Calu3 (cell line): ENCODE measurements around the gene SIGMAR1. TPM values are rescaled to one million over a fixed set of nuclear protein-coding genes. Genes with fewer than 3 reads are reported as not detected.

Experiments used
- BruUV-seq: library from RNA; stranded (reverse); fragments of 400-500 nt; replicated peaks from 2 replicates; lab custom pipeline; 2021; lab: Mats Ljungman, UMichigan
- CTCF ChIA-PET: fragments of 300-600 bp; sonication (Branson Sonifier 250); formaldehyde crosslinking; loops from one replicate; lab custom pipeline; 2022; ENCODE audit warnings: antibody characterized with exemption; lab: Charles Lee
- DNase-seq: peaks from one replicate; pipeline ENCODE4 v3.0.0; 2022
- H3K27ac Mint-ChIP-seq: one replicate; pipeline ENCODE4 v1.8.0; 2022; ENCODE audit warnings: mixed read lengths; ENCODE audit not compliant: unreplicated experiment
- H3K27me3 Mint-ChIP-seq: one replicate; pipeline ENCODE4 v1.8.0; 2022; ENCODE audit warnings: mixed read lengths; ENCODE audit not compliant: unreplicated experiment
- H3K36me3 Mint-ChIP-seq: one replicate; pipeline ENCODE4 v1.8.0; 2022; ENCODE audit warnings: mild to moderate bottlenecking, moderate library complexity, mixed read lengths; ENCODE audit not compliant: insufficient read depth, unreplicated experiment
- H3K4me1 Mint-ChIP-seq: one replicate; pipeline ENCODE4 v1.8.0; 2022; ENCODE audit warnings: mild to moderate bottlenecking, low read depth, mixed read lengths; ENCODE audit not compliant: unreplicated experiment
- H3K4me3 Mint-ChIP-seq: one replicate; pipeline ENCODE4 v1.8.0; 2022; ENCODE audit warnings: mild to moderate bottlenecking, low read depth, moderate library complexity, mixed read lengths; ENCODE audit not compliant: unreplicated experiment
- H3K9me3 Mint-ChIP-seq: one replicate; pipeline ENCODE4 v1.8.0; 2022; ENCODE audit warnings: low read depth, mixed read lengths; ENCODE audit not compliant: unreplicated experiment
- intact Hi-C: fragments of 100-400 bp; cut with micrococcal nuclease; formaldehyde crosslinking; loops from one replicate; pipeline ENCODE4 v1.10.0; 2022; ENCODE audit not compliant: unreplicated experiment
- total RNA-seq: library from RNA; stranded (reverse); gene quantifications from 2 replicates; pipeline ENCODE4 v1.2.3, GENCODE V29; 2022
- TF ChIP-seq, protein P1 (sequence below): fragments of 200-600 bp; IDR thresholded peaks from one replicate; pipeline ENCODE4 v1.8.0; 2022; ENCODE audit warnings: antibody characterized with exemption; ENCODE audit not compliant: unreplicated experiment

SIGMAR1 gene
- total RNA-seq, 1 experiment from 2014 or later = 65.6 TPM

DNA sequence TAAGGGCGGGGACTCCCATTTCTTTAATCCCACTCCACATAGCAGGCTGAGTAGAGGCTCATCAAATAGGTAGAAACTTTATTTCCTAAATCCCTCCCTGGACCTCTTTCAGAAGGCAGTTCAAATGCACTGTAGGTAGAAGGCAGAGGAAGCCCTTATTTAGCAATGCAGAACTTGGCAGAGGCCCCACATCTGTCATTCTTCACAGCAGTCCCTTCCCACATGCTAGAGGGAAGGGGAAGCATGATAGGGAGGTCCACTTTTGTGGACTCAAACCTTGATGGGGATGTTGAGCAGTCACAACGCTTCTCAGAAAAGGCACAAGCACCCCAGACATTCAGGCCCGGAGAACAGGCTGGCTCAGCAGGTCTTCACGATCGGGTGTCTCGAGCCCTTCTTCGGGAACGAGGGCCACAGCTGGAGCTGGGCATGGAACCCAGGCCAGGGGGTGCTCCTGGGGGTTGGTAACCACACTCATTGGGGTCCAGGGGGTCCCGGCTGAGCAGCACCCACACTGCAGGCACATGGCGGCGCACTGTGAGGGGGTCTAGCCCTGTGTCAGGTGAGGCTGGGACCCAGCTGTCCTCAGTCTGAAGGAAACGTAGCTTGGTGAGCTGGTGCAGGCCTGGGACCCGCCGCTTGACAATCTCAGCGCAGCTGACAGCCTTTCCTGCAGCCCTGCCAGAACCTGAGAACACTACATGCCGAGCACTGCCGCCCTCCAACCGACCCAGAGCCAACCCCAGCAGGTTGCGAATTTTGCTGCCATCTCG, 27.0 kb downstream of the SIGMAR1 start:
- Mint-ChIP-seq H3K36me3 (peaks cover 16% of the 10 kb centered on the region), H3K9me3 (no peaks in the 10 kb centered on the region), H3K4me3 (peak overlapping the region; percentile 86), H3K27me3 (no peaks in the 10 kb centered on the region), H3K27ac (no peak overlapping the region), H3K4me1 (no peaks in the 10 kb centered on the region)
- no peak for DNase-seq
- intact Hi-C loops = no loop called here
- no TSS peak for BruUV-seq
- CTCF ChIA-PET = no interaction called here
- TF ChIP-seq, protein P1, sequence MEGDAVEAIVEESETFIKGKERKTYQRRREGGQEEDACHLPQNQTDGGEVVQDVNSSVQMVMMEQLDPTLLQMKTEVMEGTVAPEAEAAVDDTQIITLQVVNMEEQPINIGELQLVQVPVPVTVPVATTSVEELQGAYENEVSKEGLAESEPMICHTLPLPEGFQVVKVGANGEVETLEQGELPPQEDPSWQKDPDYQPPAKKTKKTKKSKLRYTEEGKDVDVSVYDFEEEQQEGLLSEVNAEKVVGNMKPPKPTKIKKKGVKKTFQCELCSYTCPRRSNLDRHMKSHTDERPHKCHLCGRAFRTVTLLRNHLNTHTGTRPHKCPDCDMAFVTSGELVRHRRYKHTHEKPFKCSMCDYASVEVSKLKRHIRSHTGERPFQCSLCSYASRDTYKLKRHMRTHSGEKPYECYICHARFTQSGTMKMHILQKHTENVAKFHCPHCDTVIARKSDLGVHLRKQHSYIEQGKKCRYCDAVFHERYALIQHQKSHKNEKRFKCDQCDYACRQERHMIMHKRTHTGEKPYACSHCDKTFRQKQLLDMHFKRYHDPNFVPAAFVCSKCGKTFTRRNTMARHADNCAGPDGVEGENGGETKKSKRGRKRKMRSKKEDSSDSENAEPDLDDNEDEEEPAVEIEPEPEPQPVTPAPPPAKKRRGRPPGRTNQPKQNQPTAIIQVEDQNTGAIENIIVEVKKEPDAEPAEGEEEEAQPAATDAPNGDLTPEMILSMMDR = no peak

GRCh38 chr9:34607331-34607730, 30.3 kb downstream of the SIGMAR1 start:
- Mint-ChIP-seq H3K4me3 (no peak overlapping the region), H3K27ac (no peak overlapping the region), H3K36me3 (peaks cover 11% of the 10 kb centered on the region), H3K9me3 (no peaks in the 10 kb centered on the region), H3K27me3 (peaks cover 13% of the 10 kb centered on the region), H3K4me1 (no peaks in the 10 kb centered on the region)
- TF ChIP-seq, protein P1 = no peak
- DNase-seq = no peak
- intact Hi-C loops = no loop called here
- CTCF ChIA-PET = no interaction called here
- BruUV-seq = no TSS peak

DNA sequence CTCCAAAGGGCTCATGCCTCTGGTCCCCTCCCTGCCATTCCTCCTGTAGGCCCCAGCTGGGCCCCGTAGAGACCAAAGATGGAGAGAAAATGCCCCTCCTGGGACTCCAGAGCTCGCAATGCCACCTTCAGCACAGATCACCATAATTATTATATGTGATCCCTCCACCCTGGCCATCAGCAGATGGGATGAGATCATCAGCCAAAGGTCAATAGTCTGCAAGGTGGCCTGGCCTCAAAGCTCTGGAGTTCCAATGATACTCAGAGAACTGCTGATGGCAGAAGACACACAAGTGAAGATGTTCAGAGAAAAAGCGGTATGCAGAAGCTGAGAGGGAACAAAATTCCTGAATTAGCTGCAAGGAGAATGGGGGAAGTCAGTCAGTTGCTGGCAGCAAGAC, 30.7 kb downstream of the SIGMAR1 start:
- H3K27ac Mint-ChIP-seq = no peak overlapping the region
- H3K36me3 Mint-ChIP-seq = peaks cover 7% of the 10 kb centered on the region
- DNase-seq = no peak
- TF ChIP-seq, protein P1 = no peak
- no peaks in the 10 kb centered on the region for H3K9me3 Mint-ChIP-seq
- CTCF ChIA-PET = interaction anchor here (0.8 kb wide), 1 partner anchor 30 kb away, joined by 3 read pairs; no protein-coding TSS in a partner anchor
- intact Hi-C loops = no loop called here
- no TSS peak for BruUV-seq
- no peaks in the 10 kb centered on the region for H3K4me1 Mint-ChIP-seq
- H3K4me3 Mint-ChIP-seq = no peak overlapping the region
- H3K27me3 Mint-ChIP-seq = peaks cover 17% of the 10 kb centered on the region

GRCh38 chr9:34606190-34606589, 31.4 kb downstream of the SIGMAR1 start:
- TF ChIP-seq, protein P1 = no peak
- no peaks in the 10 kb centered on the region for H3K9me3 Mint-ChIP-seq
- intact Hi-C loops = no loop called here
- no peak for DNase-seq
- no peak overlapping the region for H3K4me3 Mint-ChIP-seq
- no peak overlapping the region for H3K27ac Mint-ChIP-seq
- H3K4me1 Mint-ChIP-seq = no peaks in the 10 kb centered on the region
- no TSS peak for BruUV-seq
- no peaks in the 10 kb centered on the region for H3K36me3 Mint-ChIP-seq
- CTCF ChIA-PET = interaction anchor here (0.8 to 1.0 kb wide), 2 partner anchors 14 to 31 kb away, joined by 3 read pairs; no protein-coding TSS in a partner anchor
- peaks cover 24% of the 10 kb centered on the region for H3K27me3 Mint-ChIP-seq
